ENCODE data around the gene NOTCH2. TPM values are rescaled to one million over a fixed set of nuclear protein-coding genes. Genes with fewer than 3 reads are reported as not detected.
A peak's percentile ranks its signal among the peaks of the same experiment; 100 is the strongest.
"Not testable (repeated sequence)": the region's sequence is repeated elsewhere in the genome, so short reads cannot be mapped to it uniquely, and the experiment has no call there.

NOTCH2 gene
- total RNA-seq, 2 donors from 2014 or later, result 90.3 to 95.1 TPM

DNA sequence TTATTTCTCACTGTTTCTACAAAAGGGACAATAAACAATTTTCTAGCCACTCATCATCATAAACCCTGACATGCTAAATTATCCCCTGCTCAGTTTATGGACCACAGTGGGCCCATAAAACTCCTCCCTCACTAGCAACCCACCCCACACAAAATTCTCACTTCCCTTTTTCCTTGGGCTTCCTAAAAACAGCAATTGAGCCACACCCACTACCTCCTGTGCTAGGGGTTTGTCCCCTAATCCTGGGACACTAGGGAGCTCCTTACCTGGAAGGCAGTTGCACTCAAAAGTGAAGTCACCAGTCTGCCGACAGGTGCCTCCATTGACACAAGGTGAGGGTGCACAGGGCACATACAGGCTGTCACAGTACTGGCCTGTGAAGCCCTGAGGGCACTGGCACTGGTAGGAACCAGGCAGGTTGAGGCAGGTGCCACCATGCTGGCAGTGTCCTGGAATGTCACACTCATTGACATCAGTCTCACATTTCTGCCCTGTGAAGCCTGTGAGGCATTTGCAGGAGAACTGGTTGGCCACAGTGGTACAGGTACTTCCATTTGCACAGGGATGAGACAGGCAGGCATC, 72.6 kb downstream of the NOTCH2 start:
- peaks cover 18% of the 10 kb centered on the region for H3K36me3 Mint-ChIP-seq (ENCODE audit: low read depth)
- not testable (repeated sequence) for H3K9me3 Mint-ChIP-seq; ATAC-seq (replicated peaks); H3K27me3 Mint-ChIP-seq; H3K4me3 Mint-ChIP-seq; H3K4me1 Mint-ChIP-seq; H3K27ac Mint-ChIP-seq

DNA sequence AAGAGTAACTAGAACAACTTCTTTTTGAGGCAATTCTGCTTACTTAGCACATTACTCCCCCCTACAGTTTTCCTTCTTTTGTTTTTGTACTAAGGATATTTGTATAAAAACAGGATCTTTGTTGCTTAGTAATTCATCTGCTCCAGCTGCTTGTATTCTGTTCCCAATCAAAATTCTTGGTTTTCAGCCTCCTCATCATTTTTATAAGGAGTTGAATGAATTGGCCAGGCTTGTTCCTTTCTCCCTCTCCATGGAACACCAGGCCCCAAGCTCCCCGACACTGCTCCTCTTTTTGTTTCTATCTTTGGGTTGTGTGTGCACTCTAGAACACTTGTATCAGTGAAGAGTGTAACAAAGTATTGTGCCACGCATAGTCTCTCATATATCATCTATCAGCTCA, 73.5 kb downstream of the NOTCH2 start:
- H3K36me3 Mint-ChIP-seq (ENCODE audit: low read depth), result peaks cover 14% of the 10 kb centered on the region
- not testable (repeated sequence) for H3K4me3 Mint-ChIP-seq

GRCh38 chr1:119988306-119989062, 81.0 kb downstream of the NOTCH2 start:
- Mint-ChIP-seq H3K4me1 (peaks cover 27% of the 10 kb centered on the region), H3K9me3 (no peaks in the 10 kb centered on the region), H3K27me3 (no peaks in the 10 kb centered on the region), H3K27ac (peak overlapping the region; percentile 73), H3K36me3 (ENCODE audit: low read depth) (peaks cover 47% of the 10 kb centered on the region), H3K4me3 (peak overlapping the region; percentile 63)
- peak; percentile 89 for ATAC-seq (replicated peaks)

More for the DNA sequence above, 73.5 kb downstream of the NOTCH2 start:
- H3K27ac Mint-ChIP-seq; ATAC-seq (replicated peaks); H3K27me3 Mint-ChIP-seq; H3K4me1 Mint-ChIP-seq; H3K9me3 Mint-ChIP-seq: not testable (repeated sequence)

DNA sequence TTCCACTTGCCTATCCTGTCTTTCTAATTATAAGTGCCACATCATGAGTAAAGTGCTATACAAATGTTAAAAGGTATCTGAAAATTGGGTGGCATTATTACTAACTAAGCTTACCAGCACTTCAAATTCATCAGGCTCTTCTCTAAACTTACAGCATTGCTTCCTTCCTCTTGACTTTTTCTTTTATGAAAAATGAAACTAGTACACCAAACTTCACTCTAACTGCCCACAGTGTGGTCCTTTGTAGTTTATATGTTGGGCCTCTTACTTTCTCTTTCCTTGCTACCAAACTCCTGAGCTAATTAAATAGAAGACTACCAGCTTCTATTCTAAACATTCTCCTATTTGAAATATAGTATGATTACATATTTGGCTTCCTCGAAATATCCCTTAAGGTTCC, 81.8 kb downstream of the NOTCH2 start:
- no peaks in the 10 kb centered on the region for H3K27me3 Mint-ChIP-seq
- H3K27ac Mint-ChIP-seq, result peak overlapping the region; percentile 73
- peak overlapping the region; percentile 63 for H3K4me3 Mint-ChIP-seq
- peaks cover 47% of the 10 kb centered on the region for H3K36me3 Mint-ChIP-seq (ENCODE audit: low read depth)
- H3K4me1 Mint-ChIP-seq, result peaks cover 27% of the 10 kb centered on the region
- H3K9me3 Mint-ChIP-seq, result no peaks in the 10 kb centered on the region
- peak; percentile 48 for ATAC-seq (replicated peaks)

- Mint-ChIP-seq H3K9me3 (no peaks in the 10 kb centered on the region), H3K36me3 (ENCODE audit: low read depth) (peaks cover 53% of the 10 kb centered on the region), H3K4me1 (peaks cover 27% of the 10 kb centered on the region), H3K4me3 (peak overlapping the region; percentile 63), H3K27ac (peak overlapping the region; percentile 73), H3K27me3 (no peaks in the 10 kb centered on the region)
- peak; percentile 63 for ATAC-seq (replicated peaks)
Measured at GRCh38 chr1:119987112-119987511, 82.3 kb downstream of the NOTCH2 start.

GRCh38 chr1:119986007-119986497, 83.4 kb downstream of the NOTCH2 start:
- peaks cover 57% of the 10 kb centered on the region for H3K36me3 Mint-ChIP-seq (ENCODE audit: low read depth)
- no peak for ATAC-seq (replicated peaks)
- peaks cover 27% of the 10 kb centered on the region for H3K4me1 Mint-ChIP-seq
- H3K9me3 Mint-ChIP-seq, result no peaks in the 10 kb centered on the region
- no peaks in the 10 kb centered on the region for H3K27me3 Mint-ChIP-seq
- H3K27ac Mint-ChIP-seq, result no peak overlapping the region
- H3K4me3 Mint-ChIP-seq, result no peak overlapping the region

GRCh38 chr1:119984771-119985170, 84.7 kb downstream of the NOTCH2 start:
- Mint-ChIP-seq H3K4me1 (peaks cover 27% of the 10 kb centered on the region), H3K36me3 (ENCODE audit: low read depth) (peaks cover 57% of the 10 kb centered on the region), H3K27me3 (no peaks in the 10 kb centered on the region), H3K4me3 (no peak overlapping the region), H3K27ac (no peak overlapping the region), H3K9me3 (no peaks in the 10 kb centered on the region)
- no peak for ATAC-seq (replicated peaks)

- H3K36me3 Mint-ChIP-seq (ENCODE audit: low read depth), result peaks cover 40% of the 10 kb centered on the region
- ATAC-seq (replicated peaks), result peak; percentile 46
- no peak overlapping the region for H3K4me3 Mint-ChIP-seq
- peak overlapping the region; percentile 21 for H3K27ac Mint-ChIP-seq
- H3K4me1 Mint-ChIP-seq, result peaks cover 14% of the 10 kb centered on the region
- no peaks in the 10 kb centered on the region for H3K27me3 Mint-ChIP-seq
- no peaks in the 10 kb centered on the region for H3K9me3 Mint-ChIP-seq
Measured at GRCh38 chr1:119981986-119982815, 87.3 kb downstream of the NOTCH2 start.

- peaks cover 7% of the 10 kb centered on the region for H3K4me1 Mint-ChIP-seq
- H3K27ac Mint-ChIP-seq, result peak overlapping the region; percentile 21
- no peaks in the 10 kb centered on the region for H3K27me3 Mint-ChIP-seq
- no peaks in the 10 kb centered on the region for H3K9me3 Mint-ChIP-seq
- H3K4me3 Mint-ChIP-seq, result no peak overlapping the region
- ATAC-seq (replicated peaks), result no peak
- H3K36me3 Mint-ChIP-seq (ENCODE audit: low read depth), result peaks cover 33% of the 10 kb centered on the region
Measured at GRCh38 chr1:119981496-119981895, 88.0 kb downstream of the NOTCH2 start.

DNA sequence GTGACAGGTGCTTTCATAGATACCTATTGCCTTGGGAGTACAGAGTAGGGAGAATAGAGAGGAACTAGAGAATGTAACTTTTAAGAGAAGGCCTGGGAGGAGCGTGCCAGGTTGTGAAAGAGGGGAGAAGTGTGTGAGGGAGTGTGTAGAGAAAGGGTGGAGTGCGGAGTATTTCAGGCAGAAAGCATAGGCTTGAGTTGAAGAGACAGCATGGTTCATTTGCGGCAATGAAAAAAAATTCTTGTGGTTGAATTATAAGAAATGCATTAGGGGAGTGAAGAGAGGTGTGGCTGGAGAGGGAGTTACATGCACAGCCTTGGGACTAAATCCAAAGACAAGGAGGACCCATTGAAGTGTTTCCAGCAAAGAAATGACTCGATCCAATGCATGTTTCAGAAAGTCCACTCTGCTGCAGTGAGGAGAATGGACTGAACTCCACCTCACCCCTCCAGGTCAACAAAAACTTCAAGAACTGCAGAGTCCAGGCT, 91.4 kb downstream of the NOTCH2 start:
- Mint-ChIP-seq H3K36me3 (ENCODE audit: low read depth) (peaks cover 29% of the 10 kb centered on the region), H3K27ac (peak overlapping the region; percentile 6), H3K9me3 (no peaks in the 10 kb centered on the region), H3K27me3 (no peaks in the 10 kb centered on the region), H3K4me3 (no peak overlapping the region), H3K4me1 (peaks cover 11% of the 10 kb centered on the region)
- no peak for ATAC-seq (replicated peaks)

- H3K4me3 Mint-ChIP-seq; H3K9me3 Mint-ChIP-seq; ATAC-seq (replicated peaks); H3K27me3 Mint-ChIP-seq; H3K27ac Mint-ChIP-seq: not testable (repeated sequence)
- peaks cover 11% of the 10 kb centered on the region for H3K4me1 Mint-ChIP-seq
- peaks cover 24% of the 10 kb centered on the region for H3K36me3 Mint-ChIP-seq (ENCODE audit: low read depth)
Measured at GRCh38 chr1:119977113-119977736, 92.2 kb downstream of the NOTCH2 start.

DNA sequence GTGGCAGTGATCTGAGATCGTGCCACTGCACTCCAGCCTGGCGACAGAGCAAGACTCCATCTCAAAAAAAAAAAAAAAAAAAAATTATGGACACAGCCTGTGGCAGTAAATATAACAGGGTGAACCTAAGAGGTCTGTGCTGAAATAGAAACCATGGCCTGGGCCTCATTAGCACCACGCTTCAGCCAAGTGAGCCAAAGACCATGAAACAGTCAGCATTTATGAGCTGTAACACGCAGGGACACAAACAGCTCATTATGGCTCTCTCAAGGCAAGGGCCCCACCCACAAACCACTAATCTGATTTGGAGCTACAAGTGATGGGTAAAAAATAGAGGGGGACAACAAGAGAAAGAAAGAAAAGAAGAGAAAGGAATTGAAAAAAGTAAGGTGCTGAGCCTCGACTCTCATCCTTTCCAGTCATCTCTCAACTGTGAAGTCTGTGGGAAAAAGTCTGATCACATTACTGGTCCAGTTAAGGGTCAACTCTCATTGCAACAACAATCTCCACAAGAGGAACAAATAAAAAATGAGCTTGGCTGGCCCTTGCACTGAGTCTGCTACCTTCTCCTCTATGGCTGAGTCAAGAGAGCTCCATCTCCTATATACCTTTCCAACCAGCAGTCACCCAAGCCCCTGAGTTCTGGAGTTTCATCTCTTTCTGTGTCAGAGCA, 93.7 kb downstream of the NOTCH2 start:
- not testable (repeated sequence) for ATAC-seq (replicated peaks); H3K27ac Mint-ChIP-seq; H3K4me3 Mint-ChIP-seq; H3K27me3 Mint-ChIP-seq; H3K9me3 Mint-ChIP-seq
- Mint-ChIP-seq H3K4me1 (peaks cover 11% of the 10 kb centered on the region), H3K36me3 (ENCODE audit: low read depth) (peaks cover 28% of the 10 kb centered on the region)

GRCh38 chr1:119975006-119975405, 94.5 kb downstream of the NOTCH2 start:
- Mint-ChIP-seq H3K27ac (peak overlapping the region; percentile 24), H3K4me3 (no peak overlapping the region), H3K9me3 (no peaks in the 10 kb centered on the region), H3K36me3 (ENCODE audit: low read depth) (peaks cover 33% of the 10 kb centered on the region), H3K27me3 (no peaks in the 10 kb centered on the region), H3K4me1 (peaks cover 11% of the 10 kb centered on the region)
- no peak for ATAC-seq (replicated peaks)
